ENCODE measurements around the gene PHLPP2. TPM values are rescaled to one million over a fixed set of nuclear protein-coding genes. Genes with fewer than 3 reads are reported as not detected.
A peak's percentile ranks its signal among the peaks of the same experiment; 100 is the strongest.

The PHLPP2 gene, protein sequence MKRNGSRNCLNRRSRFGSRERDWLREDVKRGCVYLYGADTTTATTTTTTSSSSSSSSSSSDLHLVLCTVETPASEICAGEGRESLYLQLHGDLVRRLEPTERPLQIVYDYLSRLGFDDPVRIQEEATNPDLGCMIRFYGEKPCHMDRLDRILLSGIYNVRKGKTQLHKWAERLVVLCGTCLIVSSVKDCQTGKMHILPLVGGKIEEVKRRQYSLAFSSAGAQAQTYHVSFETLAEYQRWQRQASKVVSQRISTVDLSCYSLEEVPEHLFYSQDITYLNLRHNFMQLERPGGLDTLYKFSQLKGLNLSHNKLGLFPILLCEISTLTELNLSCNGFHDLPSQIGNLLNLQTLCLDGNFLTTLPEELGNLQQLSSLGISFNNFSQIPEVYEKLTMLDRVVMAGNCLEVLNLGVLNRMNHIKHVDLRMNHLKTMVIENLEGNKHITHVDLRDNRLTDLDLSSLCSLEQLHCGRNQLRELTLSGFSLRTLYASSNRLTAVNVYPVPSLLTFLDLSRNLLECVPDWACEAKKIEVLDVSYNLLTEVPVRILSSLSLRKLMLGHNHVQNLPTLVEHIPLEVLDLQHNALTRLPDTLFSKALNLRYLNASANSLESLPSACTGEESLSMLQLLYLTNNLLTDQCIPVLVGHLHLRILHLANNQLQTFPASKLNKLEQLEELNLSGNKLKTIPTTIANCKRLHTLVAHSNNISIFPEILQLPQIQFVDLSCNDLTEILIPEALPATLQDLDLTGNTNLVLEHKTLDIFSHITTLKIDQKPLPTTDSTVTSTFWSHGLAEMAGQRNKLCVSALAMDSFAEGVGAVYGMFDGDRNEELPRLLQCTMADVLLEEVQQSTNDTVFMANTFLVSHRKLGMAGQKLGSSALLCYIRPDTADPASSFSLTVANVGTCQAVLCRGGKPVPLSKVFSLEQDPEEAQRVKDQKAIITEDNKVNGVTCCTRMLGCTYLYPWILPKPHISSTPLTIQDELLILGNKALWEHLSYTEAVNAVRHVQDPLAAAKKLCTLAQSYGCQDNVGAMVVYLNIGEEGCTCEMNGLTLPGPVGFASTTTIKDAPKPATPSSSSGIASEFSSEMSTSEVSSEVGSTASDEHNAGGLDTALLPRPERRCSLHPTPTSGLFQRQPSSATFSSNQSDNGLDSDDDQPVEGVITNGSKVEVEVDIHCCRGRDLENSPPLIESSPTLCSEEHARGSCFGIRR (N-terminal part only)
- total RNA-seq: 10.4 TPM

DNA sequence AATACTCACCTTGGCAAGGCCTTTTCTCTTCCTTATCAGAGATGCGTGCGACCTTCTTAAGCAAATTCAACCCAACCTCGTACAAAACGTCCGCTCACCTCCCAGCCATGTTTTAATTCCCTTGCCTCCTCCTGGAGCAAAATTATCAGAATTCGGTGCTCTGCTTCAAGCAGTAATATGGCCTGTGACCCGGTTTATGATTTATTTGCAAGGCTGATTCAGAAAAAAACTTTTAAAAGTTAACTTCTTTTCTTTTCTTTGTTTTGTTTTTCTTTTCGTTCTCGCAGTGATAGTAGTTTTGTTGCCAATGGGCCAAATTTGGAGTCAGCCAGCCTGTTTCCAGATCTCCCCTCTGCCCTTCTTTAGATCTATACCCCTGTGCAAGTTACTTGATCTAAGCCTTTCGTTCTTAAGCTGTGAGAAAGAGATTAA, at the start of gene PHLPP2:
Gene PHLPP2, minus strand, starts transcription at position 382 of the 432 bp plus-strand sequence. CDS start 9,906 bp downstream, outside the sequence.
- H3K4me3 ChIP-seq (ENCODE audit: low read length): peak within 1 kb of the TSS; percentile 59
- peaks cover 2% of the 10 kb centered on the region for H3K27me3 ChIP-seq (ENCODE audit: insufficient read depth, low read length)
- peaks cover 48% of the 10 kb centered on the region for H3K4me1 ChIP-seq (ENCODE audit: insufficient read depth, low read length)
- H3K9me3 ChIP-seq (ENCODE audit: low read depth, low read length): no peaks in the 10 kb centered on the region

DNA sequence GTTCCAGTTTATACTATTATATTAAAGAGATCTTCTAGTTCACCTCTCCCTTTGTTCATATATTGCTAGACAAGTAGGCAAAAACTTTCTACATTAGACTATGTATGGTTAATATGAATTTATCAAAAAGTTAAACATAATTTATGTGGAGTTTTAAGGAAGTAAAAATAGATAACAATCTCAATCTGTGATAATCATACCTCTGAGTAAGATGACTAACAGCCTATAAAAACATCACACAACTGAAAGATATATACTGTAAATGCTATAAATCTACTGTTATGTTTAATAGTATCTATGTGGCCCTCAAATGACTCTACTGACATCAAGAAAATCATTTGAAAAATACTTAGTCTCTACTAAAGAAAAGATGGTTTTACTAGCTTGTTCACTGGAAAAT, 47.1 kb upstream of the PHLPP2 start:
- H3K4me1 ChIP-seq (ENCODE audit: insufficient read depth, low read length): no peaks in the 10 kb centered on the region
- no peaks in the 10 kb centered on the region for H3K9me3 ChIP-seq (ENCODE audit: low read depth, low read length)
- no peaks in the 10 kb centered on the region for H3K27me3 ChIP-seq (ENCODE audit: insufficient read depth, low read length)
- H3K4me3 ChIP-seq (ENCODE audit: low read length): no peak overlapping the region

DNA sequence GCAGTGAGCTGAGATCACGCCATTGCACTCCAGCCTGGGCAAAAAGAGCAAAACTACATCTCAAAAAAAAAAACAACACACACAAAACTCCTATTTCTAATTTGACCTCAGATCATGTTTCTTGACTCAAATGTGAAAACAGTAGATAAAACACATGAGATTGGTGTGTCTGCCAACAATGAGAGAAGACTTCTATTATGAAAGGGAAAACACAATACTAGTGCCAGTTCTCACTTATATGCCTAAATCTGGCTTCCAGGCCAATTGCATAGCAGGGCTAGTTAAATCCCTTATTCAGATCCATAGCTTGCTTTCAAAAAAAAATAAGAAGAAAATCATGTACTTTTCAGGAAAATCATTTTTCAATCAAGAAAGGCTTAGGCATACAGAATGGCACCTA, 44.7 kb upstream of the PHLPP2 start:
- H3K4me1 ChIP-seq (ENCODE audit: insufficient read depth, low read length): no peaks in the 10 kb centered on the region
- H3K4me3 ChIP-seq (ENCODE audit: low read length): no peak overlapping the region
- H3K27me3 ChIP-seq (ENCODE audit: insufficient read depth, low read length): no peaks in the 10 kb centered on the region
- H3K9me3 ChIP-seq (ENCODE audit: low read depth, low read length): no peaks in the 10 kb centered on the region

DNA sequence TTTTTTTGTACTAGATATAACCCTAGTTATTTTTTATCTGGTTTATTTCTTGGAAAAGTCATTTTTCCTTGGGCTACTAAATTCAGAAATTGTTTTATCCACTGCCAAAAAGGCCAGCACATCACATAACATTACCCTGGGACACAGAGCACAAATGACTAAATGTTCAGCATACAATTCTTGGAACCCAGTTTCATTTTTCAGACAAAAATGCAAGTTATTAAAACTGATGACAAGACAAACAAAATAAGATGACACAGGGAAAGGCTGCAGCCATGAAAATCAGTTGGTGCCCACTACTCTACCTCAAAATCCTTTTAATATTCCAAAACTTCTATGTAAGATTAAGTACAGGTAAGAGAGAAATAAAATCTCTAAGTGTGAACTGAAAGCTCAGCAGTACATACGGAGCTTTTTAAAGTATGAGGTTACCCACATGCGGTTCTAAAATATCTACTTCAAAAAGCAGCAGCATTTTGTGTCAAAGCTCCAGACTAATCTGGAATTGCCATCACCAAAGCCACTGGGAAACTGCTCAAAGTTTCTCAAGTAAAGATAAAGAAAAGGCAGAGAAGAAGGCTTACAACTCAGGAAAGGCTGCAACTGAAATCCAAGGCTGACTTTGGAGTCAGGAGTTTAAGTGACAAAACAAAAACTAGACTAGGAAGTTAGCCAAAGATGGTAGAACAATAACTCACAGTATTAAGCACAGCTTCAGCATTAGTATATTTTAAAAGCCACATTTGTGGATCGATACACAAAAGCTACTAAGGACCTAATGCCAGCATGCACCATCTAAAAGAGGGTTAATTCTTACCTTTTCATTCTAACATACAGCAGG, 42.8 kb upstream of the PHLPP2 start:
- H3K4me1 ChIP-seq (ENCODE audit: insufficient read depth, low read length): no peaks in the 10 kb centered on the region
- no peaks in the 10 kb centered on the region for H3K9me3 ChIP-seq (ENCODE audit: low read depth, low read length)
- H3K4me3 ChIP-seq (ENCODE audit: low read length): no peak overlapping the region
- H3K27me3 ChIP-seq (ENCODE audit: insufficient read depth, low read length): no peaks in the 10 kb centered on the region

GRCh38 chr16:71762186-71762585, 37.7 kb upstream of the PHLPP2 start:
- Histone ChIP-seq H3K4me3 (ENCODE audit: low read length) (no peak overlapping the region), H3K9me3 (ENCODE audit: low read depth, low read length) (no peaks in the 10 kb centered on the region), H3K4me1 (ENCODE audit: insufficient read depth, low read length) (no peaks in the 10 kb centered on the region), H3K27me3 (ENCODE audit: insufficient read depth, low read length) (no peaks in the 10 kb centered on the region)

DNA sequence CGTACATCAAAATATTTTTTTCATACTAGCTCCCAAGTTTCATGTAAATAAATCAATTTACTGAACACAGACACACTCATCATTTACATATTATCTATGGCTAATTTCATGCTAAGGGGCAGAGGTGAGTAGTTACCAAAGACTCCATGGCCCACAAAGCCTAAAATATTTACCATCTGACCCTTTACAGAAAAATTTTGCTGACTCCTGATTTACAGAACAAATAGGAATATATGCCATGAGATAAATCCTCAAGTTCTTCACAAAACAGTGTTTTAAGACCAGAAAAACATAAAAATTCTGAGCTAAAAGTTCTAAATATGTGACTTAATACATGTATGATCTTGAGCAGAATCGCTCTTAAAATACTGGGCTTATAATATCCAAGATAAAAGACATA, 36.6 kb upstream of the PHLPP2 start:
- no peak overlapping the region for H3K4me3 ChIP-seq (ENCODE audit: low read length)
- H3K27me3 ChIP-seq (ENCODE audit: insufficient read depth, low read length): no peaks in the 10 kb centered on the region
- H3K9me3 ChIP-seq (ENCODE audit: low read depth, low read length): no peaks in the 10 kb centered on the region
- H3K4me1 ChIP-seq (ENCODE audit: insufficient read depth, low read length): no peaks in the 10 kb centered on the region

GRCh38 chr16:71758293-71758760, 33.8 kb upstream of the PHLPP2 start:
- Histone ChIP-seq H3K9me3 (ENCODE audit: low read depth, low read length) (no peaks in the 10 kb centered on the region), H3K4me3 (ENCODE audit: low read length) (no peak overlapping the region), H3K4me1 (ENCODE audit: insufficient read depth, low read length) (no peaks in the 10 kb centered on the region), H3K27me3 (ENCODE audit: insufficient read depth, low read length) (no peaks in the 10 kb centered on the region)

DNA sequence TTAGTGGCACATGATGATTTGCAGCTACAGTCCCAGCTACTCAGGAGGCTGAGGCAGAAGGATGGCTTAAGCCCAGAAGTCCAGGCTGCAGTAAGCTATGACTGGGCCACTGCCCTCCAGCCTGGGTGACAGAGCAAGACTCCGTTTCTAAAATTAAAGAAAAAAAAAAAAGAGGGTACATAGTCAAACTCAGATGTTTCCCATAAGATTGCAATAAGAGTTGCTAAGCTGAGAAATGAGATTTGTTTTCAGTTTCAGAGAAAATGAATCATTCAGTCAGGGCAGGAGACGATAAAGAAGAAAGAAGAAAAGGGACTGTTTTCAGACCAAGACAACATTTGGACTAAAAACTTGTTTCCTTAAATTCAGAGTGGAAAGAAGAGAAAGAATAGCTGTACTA, 30.2 kb upstream of the PHLPP2 start:
- Histone ChIP-seq H3K9me3 (ENCODE audit: low read depth, low read length) (no peaks in the 10 kb centered on the region), H3K4me3 (ENCODE audit: low read length) (no peak overlapping the region), H3K27me3 (ENCODE audit: insufficient read depth, low read length) (no peaks in the 10 kb centered on the region), H3K4me1 (ENCODE audit: insufficient read depth, low read length) (no peaks in the 10 kb centered on the region)

DNA sequence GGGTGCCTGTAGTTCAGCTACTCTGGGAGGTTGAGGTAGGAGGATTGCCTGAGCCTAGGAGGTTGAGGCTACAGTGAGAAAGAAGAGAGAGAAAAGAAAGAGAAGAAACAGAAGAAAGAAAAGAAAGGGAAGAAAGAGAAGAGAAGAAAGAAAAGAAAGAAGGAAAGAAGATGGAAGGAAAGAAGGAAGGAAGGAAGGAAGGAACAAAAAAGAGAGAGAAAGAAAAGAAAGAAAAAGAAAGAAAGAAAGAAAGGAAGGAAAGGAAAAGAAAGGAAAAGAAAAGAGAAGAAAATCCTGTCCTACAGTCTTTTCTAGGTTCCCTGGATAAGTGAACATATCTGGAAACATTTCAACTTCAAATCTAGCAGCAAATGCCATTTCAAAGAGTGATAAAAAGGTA, 29.6 kb upstream of the PHLPP2 start:
- H3K4me1 ChIP-seq (ENCODE audit: insufficient read depth, low read length): no peaks in the 10 kb centered on the region
- H3K9me3 ChIP-seq (ENCODE audit: low read depth, low read length): no peaks in the 10 kb centered on the region
- H3K27me3 ChIP-seq (ENCODE audit: insufficient read depth, low read length): no peaks in the 10 kb centered on the region
- H3K4me3 ChIP-seq (ENCODE audit: low read length): no peak overlapping the region

DNA sequence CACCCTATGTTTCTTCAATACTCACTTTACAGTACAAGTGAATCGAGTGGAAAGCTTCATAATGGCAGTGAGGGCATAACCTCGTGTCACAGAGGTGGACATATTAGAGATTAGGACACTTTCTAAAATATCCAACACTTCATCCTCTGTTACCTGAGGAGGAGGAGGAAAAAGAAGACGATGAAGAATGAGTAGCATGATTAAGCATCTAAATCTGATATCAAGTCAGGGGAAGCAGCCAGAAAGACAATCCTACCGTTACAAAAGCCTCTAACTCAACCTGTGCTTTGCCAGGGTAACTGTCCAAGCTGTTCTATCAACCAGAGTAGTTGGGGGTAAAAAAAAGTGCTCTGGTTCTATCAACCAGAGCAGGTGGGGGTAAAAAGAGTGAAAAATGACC, 23.7 kb upstream of the PHLPP2 start:
- H3K4me3 ChIP-seq (ENCODE audit: low read length): no peak overlapping the region
- H3K9me3 ChIP-seq (ENCODE audit: low read depth, low read length): no peaks in the 10 kb centered on the region
- no peaks in the 10 kb centered on the region for H3K4me1 ChIP-seq (ENCODE audit: insufficient read depth, low read length)
- no peaks in the 10 kb centered on the region for H3K27me3 ChIP-seq (ENCODE audit: insufficient read depth, low read length)

DNA sequence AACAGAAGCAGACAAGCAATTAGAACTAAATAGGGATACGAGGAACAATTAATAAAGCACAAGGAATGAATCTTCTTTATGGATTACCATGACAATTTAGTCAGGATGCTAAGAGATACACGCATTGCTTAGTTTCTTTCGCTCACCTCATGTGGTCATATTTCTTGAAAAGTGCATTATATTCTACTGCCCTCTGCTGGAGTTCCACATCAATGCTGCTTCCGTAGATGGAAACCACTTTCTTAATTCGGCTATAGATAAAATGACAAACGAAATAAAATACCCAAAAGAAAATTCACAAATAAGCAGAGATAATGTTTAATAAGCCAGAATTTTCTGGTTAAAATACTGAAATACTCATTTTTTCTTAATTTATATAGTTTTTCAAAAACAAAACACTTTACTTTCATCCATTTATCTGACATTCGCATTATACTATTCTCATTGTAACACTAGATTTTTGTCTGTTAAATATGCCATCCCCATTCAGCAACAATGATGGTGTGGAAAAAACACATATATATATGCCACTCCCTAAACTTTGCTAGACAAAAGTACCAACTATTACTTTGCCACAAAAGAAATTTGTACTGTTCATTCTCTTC, 22.0 kb upstream of the PHLPP2 start:
- H3K27me3 ChIP-seq (ENCODE audit: insufficient read depth, low read length): no peaks in the 10 kb centered on the region
- H3K4me3 ChIP-seq (ENCODE audit: low read length): no peak overlapping the region
- no peaks in the 10 kb centered on the region for H3K4me1 ChIP-seq (ENCODE audit: insufficient read depth, low read length)
- no peaks in the 10 kb centered on the region for H3K9me3 ChIP-seq (ENCODE audit: low read depth, low read length)

- H3K9me3 ChIP-seq (ENCODE audit: low read depth, low read length): no peaks in the 10 kb centered on the region
- no peak overlapping the region for H3K4me3 ChIP-seq (ENCODE audit: low read length)
- no peaks in the 10 kb centered on the region for H3K4me1 ChIP-seq (ENCODE audit: insufficient read depth, low read length)
- H3K27me3 ChIP-seq (ENCODE audit: insufficient read depth, low read length): no peaks in the 10 kb centered on the region
These were observed 14.4 kb upstream of the PHLPP2 start for GRCh38 chr16:71738855-71739254.

DNA sequence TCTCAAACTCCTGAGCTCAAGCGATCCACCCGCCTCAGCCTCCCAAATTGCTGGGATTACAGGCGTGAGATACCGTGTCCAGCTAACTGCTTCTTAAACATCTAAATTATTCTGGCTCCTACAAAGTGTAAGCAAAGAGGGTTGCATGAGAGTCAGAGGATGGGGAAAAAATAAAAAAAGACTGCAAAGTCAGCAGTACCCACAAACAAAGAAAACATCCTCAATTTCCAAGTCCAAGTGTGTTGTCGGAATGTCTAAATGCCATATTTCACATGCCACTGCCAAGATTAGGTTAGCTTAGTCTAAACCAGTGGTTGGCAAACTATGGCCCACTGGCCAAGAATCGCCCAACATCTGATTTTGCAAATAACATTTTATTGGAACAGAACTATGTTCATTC, 13.0 kb upstream of the PHLPP2 start:
- Histone ChIP-seq H3K27me3 (ENCODE audit: insufficient read depth, low read length) (no peaks in the 10 kb centered on the region), H3K4me1 (ENCODE audit: insufficient read depth, low read length) (no peaks in the 10 kb centered on the region), H3K4me3 (ENCODE audit: low read length) (no peak overlapping the region), H3K9me3 (ENCODE audit: low read depth, low read length) (no peaks in the 10 kb centered on the region)

DNA sequence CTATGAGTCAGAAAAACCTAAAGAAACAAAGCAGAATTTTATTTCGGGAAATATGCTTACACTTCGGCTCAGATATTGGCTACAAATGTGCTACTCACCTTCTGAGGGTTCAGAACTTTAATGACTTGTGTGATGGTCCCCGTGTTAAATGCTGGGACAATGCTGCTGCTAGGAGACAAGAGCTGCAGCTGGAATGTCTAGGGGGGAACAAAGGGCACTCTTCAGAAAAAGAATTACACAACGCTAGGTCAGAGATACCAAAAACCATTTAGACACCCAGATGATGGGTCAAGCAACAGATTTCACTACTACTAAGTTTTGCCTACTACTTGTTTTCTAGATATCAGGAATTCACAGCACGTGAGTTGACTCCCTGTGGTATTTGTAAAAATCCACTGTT, 10.0 kb upstream of the PHLPP2 start:
- Histone ChIP-seq H3K9me3 (ENCODE audit: low read depth, low read length) (no peaks in the 10 kb centered on the region), H3K4me1 (ENCODE audit: insufficient read depth, low read length) (no peaks in the 10 kb centered on the region)

More for the DNA sequence above, 10.0 kb upstream of the PHLPP2 start:
- H3K4me3 ChIP-seq (ENCODE audit: low read length): no peak overlapping the region
- H3K27me3 ChIP-seq (ENCODE audit: insufficient read depth, low read length): no peaks in the 10 kb centered on the region

Measured in mononuclear cell (primary cell).